Adrenal gland (tissue), 12 donors: ENCODE data around the gene METAP1. TPM values are rescaled to one million over a fixed set of nuclear protein-coding genes. Genes with fewer than 3 reads are reported as not detected.

Experiments
- DNase-seq, 7 donors: peaks; one replicate each; pipeline ENCODE4 v3.0.0-alpha.2; 2019 to 2020
- H3K27ac ChIP-seq, 5 donors: fragments of 200-600 bp; sonication (generic) in 4 of 5; 1 replicate in 3 of 5; 2 replicates in 2 of 5; pipeline versions ENCODE4 v1.5.1 to v1.8.0; 2016 to 2020; ENCODE audit warnings: mild to moderate bottlenecking in 1 of 5
- H3K27me3 ChIP-seq: fragments of 200-600 bp; 2 replicates; pipeline ENCODE4 v1.8.0; 2021
- H3K36me3 ChIP-seq, 2 donors: fragments of 200-600 bp; replicated peaks in 1 of 2; 1 replicate in 1 of 2; 2 replicates in 1 of 2; pipeline versions ENCODE4 v1.5.1 to v1.8.0; 2018 to 2022
- H3K4me1 ChIP-seq, 2 donors: fragments of 200-600 bp; replicated peaks in 1 of 2; 1 replicate in 1 of 2; 2 replicates in 1 of 2; pipeline versions ENCODE4 v1.5.1 to v1.8.0; 2018 to 2021
- H3K4me3 ChIP-seq, 4 donors: fragments of 200-600 bp; sonication (generic) in 3 of 4; one replicate each; pipeline ENCODE4 v1.5.1; 2016 to 2018
- H3K9me3 ChIP-seq, 3 donors: fragments of 200-600 bp; sonication (generic) in 1 of 3; replicated peaks in 1 of 3; 1 replicate in 2 of 3; 2 replicates in 1 of 3; pipeline versions ENCODE4 v1.5.1 to v1.8.0; 2016 to 2021
- CTCF ChIP-seq, 6 experiments: fragments of 450-650 bp in 4 of 6; fragments of 200-600 bp in 2 of 6; sonication (generic) in 1 of 6; IDR thresholded peaks; 1 replicate in 5 of 6; 2 replicates in 1 of 6; pipeline versions ENCODE4 v1.5.1 to v1.8.0; 2016 to 2021; ENCODE audit warnings: antibody characterized with exemption in 6 of 6, mild to moderate bottlenecking in 2 of 6, moderate library complexity in 1 of 6
- POLR2A ChIP-seq, 2 donors: fragments of 450-650 bp; IDR thresholded peaks; one replicate each; pipeline ENCODE4 v1.6.1; 2017; ENCODE audit warnings: antibody characterized with exemption in 2 of 2, mild to moderate bottlenecking in 2 of 2, moderate library complexity in 1 of 2
- whole genome bisulfite sequencing, 4 donors: extraction: QIAGEN DNeasy Blood & Tissue Kit in 2 of 4; methylation state at CpG; one replicate each; pipeline versions ENCODE4 v1.1.5 to v1.1.7; 2013 to 2017; 5-methylcytosine and 5-hydroxymethylcytosine counted together
- intact Hi-C, 2 donors: fragments of 100-400 bp; cut with DNase I; formaldehyde crosslinking; loops; one replicate each; pipeline versions ENCODE4 v1.14.1 to v1.15.0; 2022 to 2023
- polyA plus RNA-seq, 3 donors: library from polyadenylated mRNA; stranded (reverse); fragments of 200-250 nt in 2 of 3; fragments of 350-450 nt in 1 of 3; fragmentation: Illumina TruSeq in 1 of 3; extraction: RNeasy Lipid Tissue Mini Kit (QIAGEN cat#74804) in 1 of 3; gene quantifications; one replicate each; pipeline ENCODE4 v1.2.3, GENCODE V29; 2013 to 2014
- total RNA-seq, 9 donors: library from RNA; depleted of rRNA in 4 of 9; stranded (reverse); fragments of >200 nt in 4 of 9; fragments of 120-200 nt in 1 of 9; fragmentation: NEBNext Ultra II Directional in 1 of 9; extraction: Animal tissue kit (Norgen Biotek cat#: 25700) in 1 of 9; gene quantifications; one replicate each; pipeline versions ENCODE4 v1.1.0 to v1.2.4, GENCODE V29; 2013 to 2023
- donor health status: healthy with polysubstance abuse.
- donor health status: Bipolar disorder and iron deficiency.
- donor health status: DM: yes; HTN: yes; CAD: no.
- donor health status: DM: no; HTN: no; CAD: no.
- donor health status: DM: no; HTN: no; CAD: no.
- donor health status: DM: yes; HTN: yes; CAD: no.

The METAP1 gene
- total and polyA plus RNA-seq, 12 donors = 12.1 to 35.3 (median 17.3) TPM

GRCh38 chr4:98996765-98997068 lies 1.2 kb downstream of the METAP1 start:
- Histone ChIP-seq H3K27me3 (no peaks in the 10 kb centered on the region), H3K4me1 (peaks cover 0 to 16% of the 10 kb centered on the region in 2 donors), H3K27ac (no peak overlapping the region), H3K9me3 (no peaks in the 10 kb centered on the region), H3K36me3 (no peaks in the 10 kb centered on the region), H3K4me3 (peak overlapping the region in 3 of 4 donors; percentile 93 to 98 (median 93))
- no peak for DNase-seq
- intact Hi-C loops = loop anchor here (10.0 kb wide), 2 partner anchors 58 to 408 kb away; no protein-coding TSS in a partner anchor
- 47 to 49% (median 49%) methylated on average over 5 of the region's 5 CpGs for WGBS, 4 donors
- no peak for TF ChIP-seq POLR2A (IDR thresholded peaks at IDR 0.05)

- 60 to 65% (median 62%) methylated on average over 6 of the region's 6 CpGs for WGBS, 4 donors
- Histone ChIP-seq H3K4me1 (peaks cover 0 to 16% of the 10 kb centered on the region in 2 donors), H3K9me3 (no peaks in the 10 kb centered on the region), H3K36me3 (no peaks in the 10 kb centered on the region), H3K27me3 (no peaks in the 10 kb centered on the region), H3K27ac (no peak overlapping the region), H3K4me3 (no peak overlapping the region)
- intact Hi-C loops = loop anchor here (10.0 kb wide), 2 partner anchors 58 to 408 kb away; no protein-coding TSS in a partner anchor
- TF ChIP-seq CTCF (IDR thresholded peaks at IDR 0.05) = no peak
- no peak for DNase-seq
Measured at GRCh38 chr4:98997166-98997565, 1.6 kb downstream of the METAP1 start.

GRCh38 chr4:98998551-98998950 lies 3.0 kb downstream of the METAP1 start:
- TF ChIP-seq CTCF (IDR thresholded peaks at IDR 0.05) (no peak), POLR2A (IDR thresholded peaks at IDR 0.05) (no peak)
- intact Hi-C loops = loop anchor here (10.0 kb wide), 2 partner anchors 56 to 406 kb away; no protein-coding TSS in a partner anchor
- Histone ChIP-seq H3K9me3 (no peaks in the 10 kb centered on the region), H3K36me3 (no peaks in the 10 kb centered on the region), H3K4me3 (no peak overlapping the region), H3K4me1 (peaks cover 0 to 16% of the 10 kb centered on the region in 2 donors), H3K27ac (no peak overlapping the region), H3K27me3 (no peaks in the 10 kb centered on the region)
- no peak for DNase-seq
- 93 to 97% (median 96%) methylated on average over 7 of the region's 7 CpGs for WGBS, 4 donors

GRCh38 chr4:99002279-99002678 lies 6.8 kb downstream of the METAP1 start:
- Histone ChIP-seq H3K27ac (no peak overlapping the region), H3K9me3 (no peaks in the 10 kb centered on the region), H3K4me1 (no peaks in the 10 kb centered on the region), H3K27me3 (no peaks in the 10 kb centered on the region), H3K36me3 (no peaks in the 10 kb centered on the region), H3K4me3 (no peak overlapping the region)
- WGBS, 4 donors = 80 to 84% (median 82%) methylated on average over 3 of the region's 3 CpGs
- no peak for DNase-seq
- TF ChIP-seq POLR2A (IDR thresholded peaks at IDR 0.05) (no peak), CTCF (IDR thresholded peaks at IDR 0.05) (no peak)
- intact Hi-C loops = no loop called here

- H3K36me3 ChIP-seq = no peaks in the 10 kb centered on the region
- H3K4me1 ChIP-seq = no peaks in the 10 kb centered on the region
- no peaks in the 10 kb centered on the region for H3K27me3 ChIP-seq
- intact Hi-C loops = no loop called here
- no peak overlapping the region for H3K4me3 ChIP-seq
- WGBS, 4 donors = 88 to 99% (median 91%) methylated on average over 2 of the region's 2 CpGs
- no peak for DNase-seq
- TF ChIP-seq CTCF (IDR thresholded peaks at IDR 0.05) (no peak), POLR2A (IDR thresholded peaks at IDR 0.05) (no peak)
- no peak overlapping the region for H3K27ac ChIP-seq
- H3K9me3 ChIP-seq = no peaks in the 10 kb centered on the region
Measured at GRCh38 chr4:99008051-99008450, 12.5 kb downstream of the METAP1 start.
